Epithelial cell of proximal tubule (primary cell): ENCODE measurements around the gene CSTPP1. TPM values are rescaled to one million over a fixed set of nuclear protein-coding genes. Genes with fewer than 3 reads are reported as not detected.

Source experiments
- DNase-seq: peaks from one replicate; pipeline ENCODE4 v3.0.0-alpha.2; 2011; ENCODE audit warnings: low read depth
- H3K4me3 ChIP-seq: 2 replicates; pipeline ENCODE4 v1.5.1; 2011; ENCODE audit warnings: low read depth, mild to moderate bottlenecking, low read length
- total RNA-seq: library from RNA; depleted of rRNA; stranded (reverse); fragments of >200 nt; gene quantifications from 2 replicates; pipeline ENCODE4 v1.2.3, GENCODE V29; 2015
- TF ChIP-seq, protein P1 (sequence below): conservative IDR thresholded peaks from 2 replicates; pipeline ENCODE4 v1.5.1; 2012; ENCODE audit warnings: low read depth, mild to moderate bottlenecking, low read length

The CSTPP1 gene
- total RNA-seq, 1 donor from 2014 or later = 39.8 TPM

DNA sequence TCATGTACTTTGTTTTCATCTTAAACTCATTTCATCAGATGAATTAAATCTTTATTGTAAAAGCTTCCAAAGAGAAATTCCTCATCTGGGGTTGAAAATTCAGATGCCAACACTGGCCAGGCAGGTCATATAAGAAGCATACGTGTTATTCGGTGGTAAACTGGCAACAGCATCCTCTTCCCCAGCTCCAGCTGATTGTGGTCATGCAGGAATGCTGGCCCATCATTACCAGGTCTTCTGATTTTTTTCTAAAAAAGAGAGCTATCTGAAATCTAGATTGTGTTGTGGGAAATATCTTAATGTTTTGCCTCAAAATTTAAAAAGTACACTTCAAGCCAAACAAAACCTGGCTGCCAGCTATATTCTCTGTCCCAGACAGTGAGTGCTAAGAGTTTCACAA is 186.5 kb downstream of the CSTPP1 start:
- TF ChIP-seq, protein P1, sequence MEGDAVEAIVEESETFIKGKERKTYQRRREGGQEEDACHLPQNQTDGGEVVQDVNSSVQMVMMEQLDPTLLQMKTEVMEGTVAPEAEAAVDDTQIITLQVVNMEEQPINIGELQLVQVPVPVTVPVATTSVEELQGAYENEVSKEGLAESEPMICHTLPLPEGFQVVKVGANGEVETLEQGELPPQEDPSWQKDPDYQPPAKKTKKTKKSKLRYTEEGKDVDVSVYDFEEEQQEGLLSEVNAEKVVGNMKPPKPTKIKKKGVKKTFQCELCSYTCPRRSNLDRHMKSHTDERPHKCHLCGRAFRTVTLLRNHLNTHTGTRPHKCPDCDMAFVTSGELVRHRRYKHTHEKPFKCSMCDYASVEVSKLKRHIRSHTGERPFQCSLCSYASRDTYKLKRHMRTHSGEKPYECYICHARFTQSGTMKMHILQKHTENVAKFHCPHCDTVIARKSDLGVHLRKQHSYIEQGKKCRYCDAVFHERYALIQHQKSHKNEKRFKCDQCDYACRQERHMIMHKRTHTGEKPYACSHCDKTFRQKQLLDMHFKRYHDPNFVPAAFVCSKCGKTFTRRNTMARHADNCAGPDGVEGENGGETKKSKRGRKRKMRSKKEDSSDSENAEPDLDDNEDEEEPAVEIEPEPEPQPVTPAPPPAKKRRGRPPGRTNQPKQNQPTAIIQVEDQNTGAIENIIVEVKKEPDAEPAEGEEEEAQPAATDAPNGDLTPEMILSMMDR = no peak
- no peak overlapping the region for H3K4me3 ChIP-seq
- DNase-seq = no peak

DNA sequence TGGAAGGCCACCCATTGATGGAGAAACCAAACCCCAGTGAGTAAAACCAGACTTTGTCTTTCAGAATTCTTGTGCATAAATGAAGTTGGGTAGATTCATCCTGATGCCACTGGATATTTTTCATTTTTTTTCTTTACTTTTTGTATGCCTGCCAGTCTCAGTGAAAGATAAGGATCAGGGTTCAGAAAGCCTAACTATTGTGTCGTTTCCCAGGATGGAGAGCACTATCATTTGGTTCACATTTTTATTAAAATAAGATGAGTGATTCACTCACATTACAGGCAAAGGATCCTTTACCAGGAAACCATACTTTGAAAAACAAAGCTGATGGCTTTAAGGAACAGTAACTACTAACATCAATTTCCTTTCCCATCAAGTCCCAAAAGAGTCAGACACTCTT is 188.1 kb downstream of the CSTPP1 start:
- DNase-seq = no peak
- H3K4me3 ChIP-seq = no peak overlapping the region
- TF ChIP-seq, protein P1 = no peak

DNA sequence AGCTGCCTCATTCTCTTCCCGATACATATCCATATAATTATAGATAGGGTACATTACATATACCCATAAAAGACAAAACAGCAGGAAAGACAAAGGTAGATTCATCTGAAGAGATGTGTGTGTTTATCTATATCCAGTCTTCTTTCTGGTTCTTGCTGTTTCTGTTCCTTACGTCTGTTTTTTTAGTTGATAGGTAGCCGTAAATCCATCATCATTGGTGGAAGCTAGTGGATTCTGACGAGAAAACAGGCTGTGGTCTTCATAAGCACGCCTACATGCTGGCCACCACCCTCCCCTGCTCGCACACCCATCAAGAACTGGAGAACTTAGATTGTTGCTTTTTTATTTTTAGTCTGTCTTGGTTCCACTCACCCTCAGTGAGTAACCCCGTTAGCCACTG is 188.5 kb downstream of the CSTPP1 start:
- TF ChIP-seq, protein P1 = no peak

DNA sequence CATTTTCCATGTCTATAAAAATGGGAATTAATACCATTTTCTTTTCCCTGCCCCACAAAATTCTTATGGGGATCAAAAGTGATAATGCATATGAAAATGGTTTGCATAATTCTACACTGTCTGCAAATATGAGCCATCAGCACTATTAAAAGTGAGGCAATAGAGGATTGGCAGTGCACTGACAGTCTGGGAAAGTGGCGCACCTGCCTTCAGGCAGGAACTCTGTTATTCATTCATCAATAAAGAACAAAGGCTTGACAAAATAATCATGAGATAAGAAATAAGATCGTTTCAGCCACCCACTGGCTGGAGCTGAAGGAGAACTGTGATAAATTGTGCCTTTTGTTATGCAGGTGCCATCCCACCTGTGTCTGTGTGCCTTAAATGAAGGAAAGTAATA is 190.7 kb downstream of the CSTPP1 start:
- TF ChIP-seq, protein P1 = no peak
- H3K4me3 ChIP-seq = no peak overlapping the region
- no peak for DNase-seq

More for the DNA sequence above, 188.5 kb downstream of the CSTPP1 start:
- no peak for DNase-seq
- H3K4me3 ChIP-seq = no peak overlapping the region

DNA sequence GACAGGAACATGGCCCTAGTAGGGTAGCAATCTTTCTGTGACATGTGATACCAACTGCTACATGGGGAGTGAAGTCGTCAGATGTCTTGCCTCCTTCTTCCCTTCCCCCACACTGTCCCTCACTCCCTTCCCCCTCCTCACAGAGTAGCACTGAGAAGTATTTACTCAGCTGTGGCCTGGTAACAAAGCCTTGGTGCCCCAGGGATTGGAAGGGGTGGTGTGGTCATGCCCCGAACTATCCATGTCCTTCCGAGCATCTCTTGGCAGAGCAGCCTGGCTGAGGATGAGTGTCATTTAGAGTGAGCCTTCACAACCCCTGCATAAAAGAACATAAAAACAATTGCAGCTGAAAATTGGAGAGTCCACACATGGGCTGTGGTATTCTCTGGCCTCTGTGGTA is 194.0 kb downstream of the CSTPP1 start:
- H3K4me3 ChIP-seq = no peak overlapping the region
- TF ChIP-seq, protein P1 = no peak
- no peak for DNase-seq

DNA sequence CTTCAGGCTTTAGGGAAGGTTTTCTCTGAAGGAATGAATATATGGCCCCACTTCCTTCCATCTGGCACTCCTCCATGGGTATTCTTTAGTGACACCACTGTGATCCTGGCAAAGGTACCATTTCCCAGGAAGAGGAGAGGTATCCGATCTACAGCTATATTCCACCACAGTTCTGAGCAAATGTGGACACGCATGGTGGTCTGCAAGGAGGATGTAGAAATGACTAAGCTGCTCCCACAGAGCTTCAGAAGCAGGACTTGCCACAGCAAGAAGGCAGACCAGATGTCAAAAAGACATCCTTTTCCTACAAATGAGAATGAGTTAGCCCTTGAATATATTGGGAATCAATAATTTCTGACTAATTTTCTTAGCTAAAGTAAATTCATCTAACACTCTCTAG is 194.6 kb downstream of the CSTPP1 start:
- DNase-seq = no peak
- TF ChIP-seq, protein P1 = no peak
- H3K4me3 ChIP-seq = no peak overlapping the region

DNA sequence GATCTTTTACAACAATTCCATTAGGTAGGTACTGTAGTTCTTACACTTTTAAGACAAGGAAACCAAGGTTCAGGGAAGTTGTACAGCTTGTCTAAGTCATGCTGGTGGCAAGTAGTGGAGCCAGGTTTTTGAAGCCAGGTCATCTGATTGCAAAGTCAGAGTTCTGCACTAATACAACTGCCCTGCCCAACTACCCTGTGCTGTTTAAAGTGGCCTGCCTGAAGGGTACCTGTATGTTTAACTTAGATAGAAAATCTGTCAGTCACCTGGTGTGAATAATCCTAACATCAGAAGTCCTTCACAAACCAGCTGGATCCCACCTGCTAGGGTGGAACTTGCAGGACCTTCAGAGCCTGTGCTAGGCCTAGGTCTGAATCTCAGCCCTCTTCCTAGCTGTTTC is 195.9 kb downstream of the CSTPP1 start:
- TF ChIP-seq, protein P1 = no peak

More for the DNA sequence above, 195.9 kb downstream of the CSTPP1 start:
- H3K4me3 ChIP-seq = no peak overlapping the region
- DNase-seq = no peak
